ENCODE results near the gene FAM124A.
"Not testable (repeated sequence)": the region's sequence is repeated elsewhere in the genome, so short reads cannot be mapped to it uniquely, and the experiment has no call there.

GRCh38 chr13:51288254-51288653, 66.1 kb downstream of the FAM124A start:
- TF ChIP-seq EZH2 (IDR thresholded peaks at IDR 0.05; ENCODE audit: low read depth, unreplicated experiment); CTCF (conservative IDR thresholded peaks at IDR 0.05; ENCODE audit: low read depth in 2 of 2); POLR2AphosphoS5 (IDR thresholded peaks at IDR 0.05; ENCODE audit: low read depth); ETS1 (IDR thresholded peaks at IDR 0.05); REST (IDR thresholded peaks at IDR 0.05; ENCODE audit: unreplicated experiment): not testable (repeated sequence)
